CD4-positive, alpha-beta T cell treated with Interferon alpha-2 for 1 hour (primary cell): ENCODE results near the gene HDAC10.

Experiments used
- DNase-seq, 2 donors: peaks; one replicate each; pipeline ENCODE4 v3.0.0-alpha.2; 2020 to 2022

The HDAC10 gene, protein sequence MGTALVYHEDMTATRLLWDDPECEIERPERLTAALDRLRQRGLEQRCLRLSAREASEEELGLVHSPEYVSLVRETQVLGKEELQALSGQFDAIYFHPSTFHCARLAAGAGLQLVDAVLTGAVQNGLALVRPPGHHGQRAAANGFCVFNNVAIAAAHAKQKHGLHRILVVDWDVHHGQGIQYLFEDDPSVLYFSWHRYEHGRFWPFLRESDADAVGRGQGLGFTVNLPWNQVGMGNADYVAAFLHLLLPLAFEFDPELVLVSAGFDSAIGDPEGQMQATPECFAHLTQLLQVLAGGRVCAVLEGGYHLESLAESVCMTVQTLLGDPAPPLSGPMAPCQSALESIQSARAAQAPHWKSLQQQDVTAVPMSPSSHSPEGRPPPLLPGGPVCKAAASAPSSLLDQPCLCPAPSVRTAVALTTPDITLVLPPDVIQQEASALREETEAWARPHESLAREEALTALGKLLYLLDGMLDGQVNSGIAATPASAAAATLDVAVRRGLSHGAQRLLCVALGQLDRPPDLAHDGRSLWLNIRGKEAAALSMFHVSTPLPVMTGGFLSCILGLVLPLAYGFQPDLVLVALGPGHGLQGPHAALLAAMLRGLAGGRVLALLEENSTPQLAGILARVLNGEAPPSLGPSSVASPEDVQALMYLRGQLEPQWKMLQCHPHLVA

DNA sequence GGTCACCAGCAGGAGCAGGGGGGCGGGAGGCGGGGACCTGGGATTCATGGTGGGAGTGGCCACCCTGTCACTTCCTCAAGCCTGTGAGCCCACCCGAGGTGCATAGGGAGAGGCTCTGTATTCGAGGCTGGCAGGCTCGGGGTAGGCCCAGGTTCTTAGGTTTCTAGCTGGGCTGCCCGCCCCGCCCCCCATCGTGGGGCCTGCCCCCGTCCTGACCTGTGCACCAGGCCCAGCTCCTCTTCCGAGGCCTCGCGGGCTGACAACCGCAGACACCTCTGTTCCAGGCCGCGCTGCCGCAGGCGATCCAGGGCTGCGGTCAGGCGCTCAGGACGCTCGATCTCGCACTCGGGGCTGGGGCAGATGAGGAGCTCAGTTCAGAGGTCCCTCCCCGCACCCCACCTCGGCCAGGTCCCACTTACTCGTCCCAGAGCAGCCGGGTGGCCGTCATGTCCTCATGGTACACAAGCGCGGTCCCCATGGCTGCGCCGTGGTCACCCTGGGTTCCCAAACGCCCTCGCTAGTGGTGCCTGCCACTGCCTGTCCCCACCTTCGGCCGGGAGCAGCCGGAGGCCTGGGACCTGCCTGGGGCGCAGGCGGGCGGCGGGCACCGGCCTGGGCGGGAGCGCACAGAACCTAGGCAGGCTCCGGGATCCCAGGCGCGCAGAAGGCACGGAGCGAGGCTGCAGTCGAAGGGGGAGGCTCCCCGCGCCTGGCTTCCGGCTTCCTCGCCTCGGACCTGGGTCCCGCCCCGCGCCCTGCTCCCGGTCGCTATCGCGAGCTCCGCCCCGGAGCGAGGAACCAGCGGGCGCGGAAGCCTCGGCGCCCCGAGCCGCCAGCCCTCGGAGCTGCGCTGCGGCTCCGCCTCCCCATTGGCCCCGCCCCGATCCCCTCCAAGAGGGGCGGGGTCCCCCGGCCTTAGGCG is at the start of gene HDAC10:
Gene HDAC10 (minus strand): TSS at position 711 of the 922 bp plus-strand sequence. CDS start 233 bp downstream, at position 478.
- DNase-seq = peak; percentile 77 to 86

DNA sequence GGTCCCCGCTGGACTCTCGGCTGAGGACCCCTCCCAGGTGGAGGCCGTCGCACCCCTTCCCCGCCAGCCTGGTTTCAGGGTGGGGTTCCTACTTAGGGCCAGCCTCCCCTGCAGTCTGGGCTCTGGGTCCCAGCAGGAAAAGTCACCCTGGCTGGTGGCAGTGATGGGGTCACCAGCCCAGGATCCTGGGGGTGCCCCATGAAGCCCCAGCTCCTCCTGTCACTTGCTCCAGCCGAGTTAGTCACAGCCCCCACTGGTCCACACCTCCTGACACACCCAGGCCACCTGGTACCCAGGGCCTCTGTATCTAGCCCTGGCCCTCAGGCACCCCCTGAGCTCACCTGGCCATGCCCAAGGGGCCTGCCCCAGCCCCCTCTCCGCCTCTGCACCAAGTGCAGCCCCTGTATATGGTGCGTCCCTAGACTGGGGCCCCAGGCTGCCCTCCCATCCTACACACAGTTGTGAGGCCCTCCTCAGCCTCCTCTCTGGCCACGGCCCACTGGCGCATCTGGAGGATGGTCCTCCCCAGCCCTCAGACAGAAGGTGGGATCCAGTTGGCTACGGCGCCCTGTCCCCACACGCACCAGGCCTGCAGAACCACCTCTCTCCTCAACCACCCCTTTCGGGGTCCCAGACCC is 49.7 kb upstream of the HDAC10 start:
- DNase-seq = no peak

- no peak for DNase-seq
These were observed 48.9 kb upstream of the HDAC10 start for GRCh38 chr22:50299785-50300619.

DNA sequence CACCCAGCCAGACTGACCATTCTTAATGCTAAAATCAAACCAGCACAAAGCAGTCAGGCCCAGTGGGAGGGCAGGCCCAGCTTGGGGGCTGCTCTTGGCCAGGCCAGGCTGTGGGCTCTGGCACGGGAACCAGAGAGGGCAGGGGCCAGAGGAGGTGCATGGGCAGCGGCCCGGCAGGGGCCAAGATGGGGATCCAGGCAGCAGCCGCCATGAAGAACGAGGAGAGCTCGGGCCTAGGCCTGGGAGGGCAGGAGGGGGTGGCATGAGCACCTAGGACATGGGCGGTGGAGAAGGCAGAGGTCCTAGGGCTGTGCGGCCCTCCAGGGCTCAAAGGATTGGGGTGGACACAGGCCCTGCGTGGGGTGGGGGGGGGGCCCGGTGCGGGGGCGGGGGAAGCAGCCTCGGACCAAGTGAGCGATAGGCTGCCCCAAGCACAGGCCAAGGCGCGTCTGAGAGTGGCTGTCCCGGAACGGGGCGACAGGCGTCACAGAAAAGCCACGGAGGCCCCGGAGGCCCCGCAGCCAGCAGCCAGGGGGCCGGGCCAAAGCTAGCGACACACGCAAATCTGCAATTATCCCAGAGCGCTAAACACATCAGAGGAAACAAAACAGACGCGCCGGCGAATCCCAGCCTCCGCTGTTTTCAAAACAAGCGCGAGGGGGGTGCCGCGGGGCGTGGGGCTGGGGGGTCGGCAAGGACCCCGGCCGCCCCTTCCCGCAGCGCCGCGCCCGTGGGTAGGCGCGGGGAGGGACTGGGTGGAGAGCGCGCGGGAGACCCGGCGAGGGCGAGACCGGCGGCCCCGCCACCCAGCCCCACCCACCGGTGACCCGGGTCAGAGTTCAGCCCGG is 48.1 kb upstream of the HDAC10 start:
- DNase-seq = no peak

DNA sequence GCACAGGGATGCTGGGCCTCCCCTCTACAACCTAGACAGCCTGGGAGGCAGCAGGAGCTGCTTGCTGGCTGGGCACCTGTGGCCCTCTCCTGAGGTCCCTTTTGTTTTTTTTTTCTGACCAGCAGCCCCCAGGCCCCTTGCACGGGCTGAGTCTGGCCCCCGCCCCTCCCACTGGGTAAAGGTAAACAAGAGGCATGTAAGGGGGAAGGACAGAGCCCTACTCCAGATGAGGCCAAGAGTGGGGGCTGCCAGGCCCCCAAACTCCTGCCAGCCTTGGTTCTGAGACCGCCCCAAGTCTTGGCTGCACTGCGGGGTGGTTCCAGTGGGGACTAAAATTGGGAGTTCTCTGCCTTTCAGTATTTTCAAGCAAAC is 47.2 kb upstream of the HDAC10 start:
- no peak for DNase-seq

GRCh38 chr22:50297510-50298265 is 46.6 kb upstream of the HDAC10 start:
- DNase-seq = no peak

DNA sequence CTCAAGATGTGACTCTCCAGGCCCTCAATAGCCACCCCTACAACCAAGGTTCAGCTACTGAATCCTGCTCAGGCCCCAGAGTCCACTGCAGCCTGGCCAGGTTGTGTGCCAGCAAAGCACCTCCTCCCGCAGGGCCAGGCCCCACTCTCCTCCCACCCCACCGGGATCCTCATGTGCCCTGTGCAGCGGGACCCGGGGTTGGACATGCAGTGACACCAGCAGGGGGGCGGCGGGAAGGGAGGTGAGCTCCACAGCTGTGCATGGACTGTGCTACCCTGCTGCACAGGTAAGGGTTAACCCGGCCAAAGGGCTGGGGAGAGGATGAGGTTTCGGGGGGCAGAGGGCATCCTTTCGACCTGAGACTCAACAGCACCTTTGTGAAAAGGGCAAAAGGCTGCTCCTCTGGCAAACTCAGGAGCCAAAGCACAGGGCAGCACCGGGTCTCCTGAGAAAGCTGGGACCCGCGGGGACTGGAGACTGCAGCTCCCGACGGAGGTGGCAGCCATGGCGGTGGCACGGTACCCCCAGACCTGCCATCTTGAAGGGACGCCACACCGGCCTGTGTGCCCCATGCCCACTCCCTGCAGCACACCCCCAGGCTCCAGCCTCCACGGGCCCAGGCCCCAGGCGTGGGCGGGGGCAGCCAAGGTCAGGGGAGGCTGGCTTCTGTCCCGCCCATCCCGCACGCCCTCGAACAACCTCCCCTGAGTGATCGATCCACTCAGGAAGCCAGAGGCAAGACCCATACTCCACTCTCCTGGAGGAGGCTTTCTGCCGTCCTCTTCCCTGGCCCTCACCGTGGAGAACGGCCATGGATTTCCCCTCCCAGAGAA is 45.8 kb upstream of the HDAC10 start:
- no peak for DNase-seq

- DNase-seq = no peak
These were observed 43.2 kb upstream of the HDAC10 start for GRCh38 chr22:50294319-50294656.

GRCh38 chr22:50293441-50294318 is 42.6 kb upstream of the HDAC10 start:
- peak in 1 of 2 donors; percentile 32 for DNase-seq

DNA sequence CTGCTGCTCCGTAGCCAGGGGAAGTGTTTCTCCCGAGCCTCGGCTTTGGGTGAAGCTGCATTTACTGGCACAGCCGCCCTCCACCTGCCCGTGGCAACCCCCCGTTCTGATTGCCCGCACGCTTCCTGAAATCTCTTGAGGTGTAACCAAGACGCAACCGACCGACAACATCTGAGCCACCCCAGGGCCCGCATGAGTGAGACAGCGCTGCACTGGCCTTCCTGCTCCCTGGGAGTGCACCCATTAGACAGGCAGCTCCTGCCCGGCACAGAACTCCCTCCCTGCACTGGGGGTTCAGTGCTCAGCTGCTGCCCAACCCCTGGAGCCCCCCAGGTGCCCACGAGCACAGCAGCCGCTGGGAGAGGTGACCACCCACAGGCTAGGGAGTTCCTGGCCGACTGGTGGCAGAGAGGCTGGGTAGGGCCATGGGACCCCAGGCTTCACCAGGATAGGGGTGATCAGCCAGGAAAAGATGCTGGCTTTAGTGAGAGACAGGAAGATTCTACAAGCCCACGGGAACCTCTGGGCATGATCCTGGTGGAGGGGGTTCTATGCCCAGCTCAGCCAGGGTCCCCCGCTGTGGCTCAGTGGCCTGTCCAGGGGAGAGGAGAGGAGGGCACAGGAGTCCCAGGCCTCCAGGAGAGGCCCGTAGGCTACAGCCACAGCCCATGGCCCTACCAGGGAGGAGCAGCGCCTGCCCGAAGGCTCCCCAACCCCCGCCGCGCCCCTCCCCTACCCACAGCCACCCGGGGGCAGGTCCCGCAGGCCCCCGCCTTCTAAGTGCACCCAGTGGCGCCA is 41.8 kb upstream of the HDAC10 start:
- peak in 1 of 2 donors; percentile 41 for DNase-seq

DNA sequence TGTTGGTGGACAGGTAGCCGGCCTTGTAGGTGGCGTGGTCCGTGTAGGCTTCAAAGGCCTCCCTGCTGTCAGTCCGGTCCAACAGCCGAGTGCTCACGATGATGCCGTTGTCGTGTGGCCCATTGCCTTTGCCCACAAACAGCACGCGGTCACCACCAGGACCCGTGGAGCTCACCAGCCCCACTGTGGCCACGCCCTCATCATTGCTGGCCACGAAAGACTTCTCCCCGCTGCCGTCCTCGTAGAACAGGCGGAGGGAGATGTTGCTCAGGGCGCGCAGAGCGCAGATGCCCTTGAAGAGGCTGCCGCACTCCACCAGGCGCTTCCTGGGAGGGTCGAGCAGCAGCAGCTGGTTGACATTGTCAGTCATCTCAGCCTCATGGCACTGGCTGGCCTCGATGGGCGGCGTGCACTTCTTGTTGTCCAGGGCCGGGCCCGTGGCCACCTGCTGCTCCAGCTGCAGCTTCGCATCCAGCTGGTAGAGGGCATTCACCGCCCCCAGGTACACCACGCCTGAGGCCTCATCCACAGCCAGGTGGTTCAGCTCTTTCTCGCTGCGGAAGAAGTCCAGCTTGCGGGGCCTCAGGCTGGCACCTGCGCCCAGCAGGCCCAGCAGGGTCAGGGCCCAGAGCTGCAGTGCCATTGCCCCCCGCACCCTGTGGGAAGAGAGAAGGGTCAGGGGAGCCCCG is 39.0 kb upstream of the HDAC10 start:
- no peak for DNase-seq

GRCh38 chr22:50289151-50289941 is 38.3 kb upstream of the HDAC10 start:
- DNase-seq = no peak

DNA sequence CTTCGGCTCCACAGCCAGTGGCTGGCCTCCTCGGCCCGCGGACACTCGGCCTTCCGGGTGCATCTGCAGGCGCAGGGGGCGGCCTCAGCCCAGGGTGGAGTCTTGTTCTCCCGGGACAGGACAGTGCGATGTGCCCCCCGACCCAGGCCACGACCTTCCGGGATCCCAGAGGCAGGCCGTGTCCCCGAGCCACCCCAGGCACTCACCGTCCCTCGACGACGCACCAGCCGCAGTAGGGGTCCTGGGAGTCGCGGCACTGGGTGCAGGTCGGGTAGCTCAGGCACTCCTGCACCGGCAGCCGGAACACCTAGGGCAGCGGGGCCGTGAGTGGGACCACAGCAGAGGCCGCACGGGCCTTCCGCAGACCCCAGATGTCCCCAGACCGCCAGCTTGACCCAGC is 36.7 kb upstream of the HDAC10 start:
- no peak for DNase-seq

- DNase-seq = no peak
These were observed 35.7 kb upstream of the HDAC10 start for GRCh38 chr22:50286701-50287318.

GRCh38 chr22:50286275-50286674 is 35.2 kb upstream of the HDAC10 start:
- no peak for DNase-seq
